ENCODE measurements around the gene ANKRD11.

Gene ANKRD11

GRCh38 chr16:89314854-89315253 lies 175.5 kb downstream of the ANKRD11 start:
- no peak for TF ChIP-seq CTCF (IDR thresholded peaks at IDR 0.05; ENCODE audit: borderline replicate concordance, insufficient read depth, low read depth, low read length)
- H3K4me3 ChIP-seq (ENCODE audit: low read depth, low read length): no peak overlapping the region

- H3K4me3 ChIP-seq (ENCODE audit: low read depth, low read length): no peak overlapping the region
- no peak for TF ChIP-seq CTCF (IDR thresholded peaks at IDR 0.05; ENCODE audit: borderline replicate concordance, insufficient read depth, low read depth, low read length)
Observed at GRCh38 chr16:89314357-89314756, 176.0 kb downstream of the ANKRD11 start.

- no peak for TF ChIP-seq CTCF (IDR thresholded peaks at IDR 0.05; ENCODE audit: borderline replicate concordance, insufficient read depth, low read depth, low read length)
- no peak overlapping the region for H3K4me3 ChIP-seq (ENCODE audit: low read depth, low read length)
Observed at GRCh38 chr16:89313583-89313982, 176.8 kb downstream of the ANKRD11 start.

GRCh38 chr16:89312598-89313299 lies 177.6 kb downstream of the ANKRD11 start:
- TF ChIP-seq CTCF (IDR thresholded peaks at IDR 0.05; ENCODE audit: borderline replicate concordance, insufficient read depth, low read depth, low read length): no peak
- H3K4me3 ChIP-seq (ENCODE audit: low read depth, low read length): no peak overlapping the region

- H3K4me3 ChIP-seq (ENCODE audit: low read depth, low read length): no peak overlapping the region
- no peak for TF ChIP-seq CTCF (IDR thresholded peaks at IDR 0.05; ENCODE audit: borderline replicate concordance, insufficient read depth, low read depth, low read length)
Observed at GRCh38 chr16:89312194-89312593, 178.2 kb downstream of the ANKRD11 start.

- TF ChIP-seq CTCF (IDR thresholded peaks at IDR 0.05; ENCODE audit: borderline replicate concordance, insufficient read depth, low read depth, low read length): no peak
- no peak overlapping the region for H3K4me3 ChIP-seq (ENCODE audit: low read depth, low read length)
Observed at GRCh38 chr16:89311636-89312035, 178.7 kb downstream of the ANKRD11 start.

GRCh38 chr16:89309438-89310122 lies 180.8 kb downstream of the ANKRD11 start:
- TF ChIP-seq CTCF (IDR thresholded peaks at IDR 0.05; ENCODE audit: borderline replicate concordance, insufficient read depth, low read depth, low read length): no peak

More at GRCh38 chr16:89309438-89310122, 180.8 kb downstream of the ANKRD11 start:
- H3K4me3 ChIP-seq (ENCODE audit: low read depth, low read length): no peak overlapping the region
